H9 (cell line): Measurements from ENCODE around the gene TTLL4. TPM values are rescaled to one million over a fixed set of nuclear protein-coding genes. Genes with fewer than 3 reads are reported as not detected.

Experiments
- DNase-seq: peaks from one replicate; pipeline ENCODE4 v3.0.0-alpha.2; 2017
- H2AFZ ChIP-seq: one replicate; pipeline ENCODE4 v1.6.1; 2013; ENCODE audit warnings: mild to moderate bottlenecking, low read length, control low read depth, moderate library complexity
- H2AK5ac ChIP-seq: 2 replicates; pipeline ENCODE4 v1.6.1; 2013; ENCODE audit warnings: low read length, control low read depth, mixed read lengths; ENCODE audit not compliant: insufficient read length
- H2BK120ac ChIP-seq: one replicate; pipeline ENCODE4 v1.6.1; 2013; ENCODE audit warnings: low read depth, mild to moderate bottlenecking, low read length, control low read depth, inconsistent platforms; ENCODE audit not compliant: poor library complexity, severe bottlenecking
- H2BK12ac ChIP-seq: 2 replicates; pipeline ENCODE4 v1.6.1; 2013; ENCODE audit warnings: low read length, control low read depth, mixed read lengths, low read depth; ENCODE audit not compliant: insufficient read length
- H2BK15ac ChIP-seq: 2 replicates; pipeline ENCODE4 v1.6.1; 2013; ENCODE audit warnings: low read depth, low read length, control low read depth
- H2BK20ac ChIP-seq: one replicate; pipeline ENCODE4 v1.6.1; 2013; ENCODE audit warnings: low read depth, mild to moderate bottlenecking, low read length, control low read depth, inconsistent platforms; ENCODE audit not compliant: poor library complexity, severe bottlenecking
- H2BK5ac ChIP-seq: 2 replicates; pipeline ENCODE4 v1.6.1; 2013; ENCODE audit warnings: low read length, control low read depth, mixed read lengths; ENCODE audit not compliant: insufficient read length
- H3K14ac ChIP-seq: 2 replicates; pipeline ENCODE4 v1.6.1; 2013; ENCODE audit warnings: low read length, control low read depth; ENCODE audit not compliant: insufficient read depth
- H3K18ac ChIP-seq: 2 replicates; pipeline ENCODE4 v1.6.1; 2013; ENCODE audit warnings: low read depth, mild to moderate bottlenecking, mixed read lengths, low read length, control low read depth; ENCODE audit not compliant: insufficient read length
- H3K23ac ChIP-seq: 2 replicates; pipeline ENCODE4 v1.6.1; 2013; ENCODE audit warnings: low read length, control low read depth, mixed read lengths, low read depth; ENCODE audit not compliant: insufficient read length
- H3K23me2 ChIP-seq: 2 replicates; pipeline ENCODE4 v1.6.1; 2013; ENCODE audit warnings: low read depth, mild to moderate bottlenecking, mixed read lengths, low read length, control low read depth; ENCODE audit not compliant: insufficient read length, poor library complexity, severe bottlenecking
- H3K27ac ChIP-seq: 2 replicates; pipeline ENCODE4 v1.5.1; 2013; ENCODE audit warnings: low read length, control low read depth, mixed read lengths, low read depth; ENCODE audit not compliant: insufficient read length
- H3K27me3 ChIP-seq: 2 replicates; pipeline ENCODE4 v1.6.1; 2013; ENCODE audit warnings: low read length, control low read depth, inconsistent platforms; ENCODE audit not compliant: insufficient read depth
- H3K4ac ChIP-seq: 2 replicates; pipeline ENCODE4 v1.6.1; 2013; ENCODE audit warnings: low read depth, mild to moderate bottlenecking, control low read depth, inconsistent platforms, low read length, moderate library complexity
- H3K4me1 ChIP-seq: 2 replicates; pipeline ENCODE4 v1.6.1; 2013; ENCODE audit warnings: low read length, control low read depth, inconsistent platforms; ENCODE audit not compliant: insufficient read depth
- H3K4me2 ChIP-seq: 2 replicates; pipeline ENCODE4 v1.6.1; 2013; ENCODE audit warnings: low read length, control low read depth, mixed read lengths; ENCODE audit not compliant: insufficient read length, insufficient read depth
- H3K56ac ChIP-seq: 2 replicates; pipeline ENCODE4 v1.6.1; 2013; ENCODE audit warnings: low read depth, mild to moderate bottlenecking, mixed read lengths, low read length, control low read depth; ENCODE audit not compliant: insufficient read length
- H3K79me1 ChIP-seq: 2 replicates; pipeline ENCODE4 v1.6.1; 2013; ENCODE audit warnings: low read depth, mild to moderate bottlenecking, moderate library complexity, low read length, control low read depth, inconsistent platforms; ENCODE audit not compliant: insufficient read depth, poor library complexity, severe bottlenecking
- H3K79me2 ChIP-seq: 2 replicates; pipeline ENCODE4 v1.6.1; 2013; ENCODE audit warnings: low read length, control low read depth, inconsistent platforms; ENCODE audit not compliant: insufficient read depth
- H3K9ac ChIP-seq: 2 replicates; pipeline ENCODE4 v1.6.1; 2013; ENCODE audit warnings: low read length, control low read depth, mixed read lengths; ENCODE audit not compliant: insufficient read length; ENCODE audit errors: extremely low read depth
- H3K9me3 ChIP-seq: one replicate; pipeline ENCODE4 v1.6.1; 2013; ENCODE audit warnings: low read depth, low read length, inconsistent platforms; ENCODE audit not compliant: control insufficient read depth
- H3T11ph ChIP-seq: one replicate; pipeline ENCODE4 v1.6.1; 2013; ENCODE audit warnings: mild to moderate bottlenecking, low read length, control low read depth, inconsistent platforms
- H4K20me1 ChIP-seq: one replicate; pipeline ENCODE4 v1.6.1; 2013; ENCODE audit not compliant: control insufficient read depth, insufficient read length, insufficient read depth
- H4K5ac ChIP-seq: 2 replicates; pipeline ENCODE4 v1.6.1; 2013; ENCODE audit warnings: low read depth, mild to moderate bottlenecking, mixed read lengths, low read length, control low read depth; ENCODE audit not compliant: insufficient read length
- H4K8ac ChIP-seq: replicated peaks from 2 replicates; pipeline ENCODE4 v1.6.1; 2013; ENCODE audit warnings: low read length, control low read depth, mixed read lengths, low read depth; ENCODE audit not compliant: insufficient read length
- H4K91ac ChIP-seq: 2 replicates; pipeline ENCODE4 v1.6.1; 2013; ENCODE audit warnings: low read depth, mild to moderate bottlenecking, moderate library complexity, mixed read lengths, low read length, control low read depth; ENCODE audit not compliant: insufficient read length
- H3K27ac Mint-ChIP-seq, 3 experiments: 2 replicates in 2 of 3; 3 replicates in 1 of 3; pipeline ENCODE4 v1.8.0; 2020 to 2021; ENCODE audit warnings: mixed read lengths in 3 of 3, mild to moderate bottlenecking in 1 of 3, moderate library complexity in 1 of 3
- H3K27me3 Mint-ChIP-seq: 2 replicates; pipeline ENCODE4 v1.8.0; 2021; ENCODE audit warnings: low read depth, mild to moderate bottlenecking, moderate library complexity, mixed read lengths
- H3K36me3 Mint-ChIP-seq, 3 experiments: 2 replicates in 2 of 3; 3 replicates in 1 of 3; pipeline ENCODE4 v1.8.0; 2020 to 2021; ENCODE audit warnings: low read depth in 3 of 3, mixed read lengths in 3 of 3; ENCODE audit not compliant: insufficient read depth in 1 of 3
- H3K4me1 Mint-ChIP-seq, 2 experiments: 2 replicates each; pipeline ENCODE4 v1.8.0; 2020; ENCODE audit warnings: mixed read lengths in 2 of 2
- H3K4me3 Mint-ChIP-seq, 2 experiments: 2 replicates in 1 of 2; 3 replicates in 1 of 2; pipeline ENCODE4 v1.8.0; 2020 to 2021; ENCODE audit warnings: mild to moderate bottlenecking in 2 of 2, mixed read lengths in 2 of 2, moderate library complexity in 1 of 2
- H3K9me3 Mint-ChIP-seq, 2 experiments: 2 replicates in 1 of 2; 3 replicates in 1 of 2; pipeline ENCODE4 v1.8.0; 2020; ENCODE audit warnings: mild to moderate bottlenecking in 2 of 2, mixed read lengths in 2 of 2, moderate library complexity in 1 of 2
- CTCF ChIP-seq: fragments of 200-600 bp; sonication (generic); conservative IDR thresholded peaks from 3 replicates; pipeline ENCODE4 v1.8.0; 2021; ENCODE audit warnings: antibody characterized with exemption, mild to moderate bottlenecking
- WGBS: extraction: QIAGEN DNeasy Blood & Tissue Kit; methylation state at CpG from one replicate; pipeline ENCODE4 v1.1.7; 2013; ENCODE audit warnings: missing lambda C conversion rate, low lambda C conversion rate, mixed read lengths; ENCODE audit not compliant: insufficient read length; ENCODE audit errors: extremely low coverage; 5-methylcytosine and 5-hydroxymethylcytosine counted together
- total RNA-seq: library from RNA; stranded (reverse); gene quantifications from 2 replicates; pipeline ENCODE4 v1.2.1, GENCODE V29; 2021

Gene TTLL4
- total RNA-seq, 1 experiment from 2014 or later = 96.4 TPM

DNA sequence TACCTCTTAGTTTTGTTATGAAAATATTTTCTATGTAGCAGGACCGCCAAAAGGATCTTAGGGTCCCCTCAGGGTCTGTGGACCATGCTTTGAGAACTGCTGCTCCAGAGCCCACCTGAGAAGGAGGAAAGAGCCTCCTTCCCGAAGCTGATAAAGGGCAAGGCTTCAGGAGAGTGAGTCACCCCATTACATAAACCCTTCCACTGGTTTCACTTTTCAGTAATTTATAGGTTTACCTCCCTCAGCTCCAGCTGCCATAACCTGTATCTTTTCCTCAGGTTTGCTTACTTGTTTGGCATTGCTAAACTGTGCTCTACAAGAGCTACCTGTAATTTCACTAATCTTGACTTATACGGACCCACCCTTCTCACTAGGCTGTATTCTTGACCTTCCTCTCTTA lies 6.6 kb downstream of the TTLL4 start:
- Histone ChIP-seq H2BK5ac (no peak overlapping the region), H4K20me1 (no peaks in the 10 kb centered on the region), H3K79me2 (peaks cover 20% of the 10 kb centered on the region; the same call in 1 of the 2 replicates), H3K18ac (no peak overlapping the region), H3K4ac (no peak overlapping the region), H3K79me1 (peaks cover 13% of the 10 kb centered on the region), H2AFZ (no peak overlapping the region), H3K9ac (no peak overlapping the region), H3K9me3 (no peaks in the 10 kb centered on the region), H3K27me3 (no peaks in the 10 kb centered on the region), H4K91ac (no peak overlapping the region), H3K4me2 (no peak overlapping the region), H2BK12ac (no peak overlapping the region), H4K5ac (no peak overlapping the region), H2AK5ac (no peak overlapping the region), H3K23ac (no peak overlapping the region), H3K56ac (no peak overlapping the region), H2BK120ac (no peak overlapping the region), H3T11ph (no peak overlapping the region), H3K4me1 (peaks cover 14% of the 10 kb centered on the region; the same call in 1 of the 2 replicates), H2BK15ac (no peak overlapping the region), H3K23me2 (no peaks in the 10 kb centered on the region), H2BK20ac (no peak overlapping the region), H3K14ac (no peak overlapping the region), H3K27ac (no peak overlapping the region), H4K8ac (no peak overlapping the region)
- Mint-ChIP-seq H3K36me3 (peaks cover 8 to 34% (median 17%) of the 10 kb centered on the region in 3 experiments), H3K27me3 (no peaks in the 10 kb centered on the region), H3K4me1 (peaks cover 22 to 26% of the 10 kb centered on the region in 2 experiments), H3K4me3 (no peak overlapping the region), H3K27ac (no peak overlapping the region; a peak in 1 of 7 replicates), H3K9me3 (no peaks in the 10 kb centered on the region)
- no peak for DNase-seq
- no CpG with 5 or more reads among the region's 3 CpGs for WGBS
- TF ChIP-seq CTCF = no peak
